Measurements from ENCODE around the gene QSOX2.

Gene QSOX2

DNA sequence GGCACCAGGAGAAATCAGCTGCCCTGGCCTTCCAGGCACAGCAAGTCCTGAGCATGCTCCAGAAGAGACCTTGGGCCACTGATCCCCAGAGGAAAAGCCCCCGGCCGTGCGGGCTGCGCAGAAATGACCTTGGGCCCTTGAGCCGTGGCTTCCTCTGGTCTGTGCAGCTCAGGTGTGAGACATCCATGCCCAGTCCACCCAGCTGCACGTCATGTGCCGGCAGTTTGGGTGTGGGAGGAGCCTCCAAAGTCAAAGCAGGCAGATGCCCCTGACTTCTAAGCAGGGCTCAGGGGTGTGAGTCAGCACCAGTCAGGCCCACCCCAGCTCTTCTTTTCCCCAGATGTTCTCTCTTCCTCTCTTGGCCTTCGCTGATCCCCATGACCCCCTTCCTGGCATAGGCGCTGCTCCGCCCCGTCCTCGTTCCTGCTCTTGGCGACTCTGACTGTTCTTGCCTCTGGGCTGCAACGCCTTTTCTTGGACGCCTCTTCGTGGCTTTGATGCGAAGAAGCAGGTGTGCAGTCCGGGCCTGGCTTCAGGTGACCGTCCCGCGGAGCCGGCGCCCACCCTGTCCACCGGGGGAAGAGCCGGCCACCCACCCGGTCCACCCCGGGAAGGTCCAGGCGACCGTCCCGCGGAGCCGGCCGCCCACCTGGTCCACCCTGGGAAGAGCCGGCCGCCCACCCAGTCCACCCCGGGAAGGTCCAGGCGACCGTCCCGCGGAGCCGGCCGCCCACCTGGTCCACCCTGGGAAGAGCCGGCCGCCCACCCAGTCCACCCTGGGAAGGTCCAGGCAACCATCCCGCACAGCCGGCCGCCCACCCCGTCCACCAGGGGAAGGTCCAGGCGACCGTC, 5.9 kb upstream of the QSOX2 start:
- no peak for DNase-seq (ENCODE audit: low spot score)

- DNase-seq (ENCODE audit: low spot score), result no peak
Observed at GRCh38 chr9:136250676-136251075, 5.1 kb upstream of the QSOX2 start.

- no peak for DNase-seq (ENCODE audit: low spot score)
Observed at GRCh38 chr9:136249877-136250559, 4.4 kb upstream of the QSOX2 start.

GRCh38 chr9:136248951-136249876, 3.6 kb upstream of the QSOX2 start:
- no peak for DNase-seq (ENCODE audit: low spot score)

DNA sequence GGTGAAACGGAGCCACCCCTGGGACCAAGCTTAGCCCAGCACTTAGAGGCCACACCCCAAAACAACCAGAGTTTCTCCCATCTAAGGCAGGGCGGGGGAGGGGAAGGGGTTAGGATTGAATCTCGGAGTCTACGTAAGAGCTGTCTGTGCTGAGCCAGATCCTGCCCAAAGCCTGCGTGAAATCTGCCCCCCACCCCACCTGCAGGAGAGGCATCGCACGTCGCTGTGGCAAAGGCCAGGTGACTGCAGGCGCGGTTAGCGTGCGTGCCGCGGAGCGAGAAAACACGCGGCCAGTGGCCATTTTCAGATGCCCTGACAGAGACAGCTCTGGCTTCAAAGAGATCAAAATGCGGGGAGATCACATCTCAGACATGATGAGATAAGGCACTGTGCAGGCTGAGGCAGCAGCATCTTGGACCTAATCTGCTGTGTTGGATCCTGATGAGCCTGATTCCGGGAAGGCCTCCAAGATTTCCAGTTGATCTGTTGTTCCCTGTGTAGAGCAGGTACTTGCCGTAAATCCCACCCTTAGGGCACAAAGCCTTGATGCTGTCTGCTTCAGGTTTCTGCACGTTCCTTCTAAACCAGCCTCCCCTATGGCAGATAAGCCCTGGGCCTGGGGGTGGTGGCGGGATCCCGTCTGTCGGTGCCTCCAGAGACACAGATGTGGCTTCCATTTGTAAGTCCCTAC, 2.5 kb upstream of the QSOX2 start:
- DNase-seq (ENCODE audit: low spot score), result no peak

DNA sequence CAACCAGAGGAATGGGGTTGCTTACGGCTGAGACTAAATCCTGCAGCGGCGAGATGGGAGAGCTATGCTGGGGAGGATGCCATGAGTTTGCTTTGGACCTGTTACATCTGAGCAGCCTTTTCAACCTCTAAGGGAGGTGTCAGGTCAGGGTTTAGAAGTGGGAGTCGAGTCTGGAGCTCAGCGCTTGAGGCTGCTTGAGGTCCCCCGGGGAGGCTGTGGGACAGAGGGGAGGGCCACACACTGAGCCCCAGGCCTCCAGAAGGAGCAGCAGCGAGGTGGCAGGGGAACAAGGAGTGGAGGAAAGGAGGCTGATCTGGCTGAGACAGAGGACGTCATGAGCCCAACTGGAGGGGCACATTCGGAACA, 1.9 kb upstream of the QSOX2 start:
- DNase-seq (ENCODE audit: low spot score), result no peak

DNA sequence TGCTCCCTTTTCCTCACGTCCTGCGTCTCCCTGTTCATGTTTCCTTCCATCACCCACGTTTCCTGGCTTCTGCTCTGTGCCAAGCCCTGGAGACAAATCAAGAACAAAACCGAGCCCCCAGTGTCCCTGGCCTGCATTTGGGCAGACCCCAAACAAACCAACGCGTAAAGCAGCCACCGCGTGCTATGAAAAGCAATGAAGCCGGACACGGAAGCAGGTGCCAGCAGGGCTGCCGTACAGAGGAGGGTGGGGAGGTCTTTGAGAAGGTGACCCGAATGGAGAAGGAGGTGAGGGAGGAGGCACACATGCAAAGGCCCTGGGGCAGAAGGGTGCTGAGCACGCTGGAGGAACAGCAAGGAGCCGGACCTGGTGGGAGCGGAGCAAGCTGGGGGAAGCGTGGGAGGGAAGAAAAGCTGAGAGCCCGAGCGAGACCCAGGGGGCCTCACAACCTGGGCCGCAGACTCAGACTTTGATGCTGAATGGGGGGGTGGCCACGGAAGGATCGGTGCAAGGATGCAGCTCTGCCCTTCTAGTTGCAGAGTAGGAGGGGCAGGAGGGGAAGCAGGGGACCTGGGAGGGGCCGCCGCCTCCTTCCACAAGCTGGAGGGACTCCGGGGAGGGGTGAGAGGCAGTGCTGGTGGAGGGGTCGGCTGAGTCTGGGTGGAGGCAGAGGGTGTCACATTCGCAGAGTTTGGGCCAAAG, 1.4 kb upstream of the QSOX2 start:
- DNase-seq (ENCODE audit: low spot score), result no peak

DNA sequence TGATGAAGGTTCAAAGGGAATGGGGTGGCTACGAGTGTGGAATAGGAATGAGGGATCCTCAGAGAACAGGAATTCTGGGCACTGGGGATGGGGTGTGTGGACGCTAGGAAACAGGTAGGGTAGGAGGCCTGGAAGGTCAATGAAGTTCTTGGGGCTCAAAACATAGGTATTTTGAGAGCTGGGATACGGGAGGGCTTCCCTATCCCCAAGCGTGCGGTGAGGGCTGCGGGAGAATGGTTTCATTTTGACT, 718 bp downstream of the QSOX2 start:
- no peak for DNase-seq (ENCODE audit: low spot score)

DNA sequence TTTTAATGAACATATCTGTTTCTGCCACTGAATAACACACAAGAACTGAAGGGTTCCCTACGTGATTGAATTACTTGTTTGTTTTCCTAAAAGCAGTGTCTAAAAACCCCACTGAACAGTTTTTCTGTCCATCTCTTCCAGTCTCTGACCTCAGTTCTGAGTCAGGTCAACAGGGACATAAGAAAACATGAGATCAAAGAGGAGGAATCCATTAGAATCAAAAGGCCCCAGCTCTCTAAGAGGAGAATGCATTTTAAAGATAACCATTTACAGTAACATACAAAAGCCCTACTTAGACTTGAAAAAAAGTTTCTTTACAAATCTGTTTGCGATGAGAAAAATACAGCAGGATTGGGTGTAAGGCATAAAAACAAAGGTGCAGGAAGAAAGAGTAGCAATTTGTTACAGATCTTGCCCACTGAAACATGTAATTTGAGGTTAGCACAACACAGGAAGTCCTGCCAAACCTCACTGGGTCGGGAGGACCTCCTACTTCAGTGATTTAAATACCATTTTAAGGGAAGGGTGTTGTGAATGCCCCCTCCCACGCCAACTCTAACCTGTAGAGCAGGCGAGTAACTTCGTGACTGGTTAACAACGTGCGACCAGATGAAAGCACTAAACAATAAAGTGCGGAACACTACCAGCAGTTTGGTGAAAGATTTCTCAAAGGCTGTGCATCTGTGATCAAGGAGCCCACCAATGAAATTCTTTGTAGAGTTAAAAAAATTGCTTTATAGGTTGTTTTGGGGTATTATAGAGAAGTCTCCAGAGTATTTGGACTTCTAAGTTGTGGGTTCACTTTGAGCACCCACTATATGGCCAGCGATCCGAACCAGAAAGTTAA, 1.3 kb downstream of the QSOX2 start:
- DNase-seq (ENCODE audit: low spot score), result no peak

DNA sequence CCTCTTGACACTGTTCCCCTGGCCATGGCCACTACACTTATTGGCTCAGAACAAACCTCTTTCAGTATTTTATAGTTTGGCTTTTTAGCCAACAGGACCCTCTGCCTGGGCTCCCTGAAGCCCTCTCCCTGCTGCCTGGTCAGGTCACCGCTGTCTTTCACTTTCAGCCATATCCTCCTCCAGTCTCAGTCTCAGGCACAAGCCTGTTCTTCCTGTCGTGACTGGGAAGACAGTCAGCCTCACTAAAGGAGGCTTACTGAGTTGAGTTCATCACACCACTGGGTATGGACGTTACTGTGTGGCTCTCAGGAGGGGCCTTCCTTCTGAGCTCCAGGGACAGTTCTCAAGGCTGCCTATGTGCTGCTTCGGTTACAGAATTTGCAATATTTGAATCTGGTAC, 2.0 kb downstream of the QSOX2 start:
- DNase-seq (ENCODE audit: low spot score), result no peak

GRCh38 chr9:136242918-136243525, 2.6 kb downstream of the QSOX2 start:
- no peak for DNase-seq (ENCODE audit: low spot score)

- no peak for DNase-seq (ENCODE audit: low spot score)
Observed at GRCh38 chr9:136242248-136242647, 3.4 kb downstream of the QSOX2 start.

DNA sequence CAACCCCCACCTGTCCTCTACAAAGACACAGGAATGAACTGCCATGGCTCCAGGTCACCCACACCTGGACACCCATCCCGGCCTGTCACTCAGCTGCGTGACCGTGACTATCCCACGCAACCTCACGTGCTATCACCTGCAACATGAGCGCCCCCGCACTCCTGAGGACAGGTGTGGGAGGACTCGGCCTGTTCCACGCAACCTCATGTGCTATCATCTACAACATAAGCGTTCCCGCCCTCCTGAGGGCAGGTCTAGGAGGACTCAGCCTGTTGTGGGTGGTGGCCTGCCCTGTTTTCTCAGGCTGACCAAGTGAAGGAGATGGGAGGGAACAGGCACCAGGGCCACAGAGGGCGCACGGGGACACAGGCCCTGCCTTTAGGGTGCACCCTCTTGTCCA, 4.1 kb downstream of the QSOX2 start:
- DNase-seq (ENCODE audit: low spot score), result no peak

GRCh38 chr9:136240941-136241340, 4.7 kb downstream of the QSOX2 start:
- DNase-seq (ENCODE audit: low spot score), result no peak

DNA sequence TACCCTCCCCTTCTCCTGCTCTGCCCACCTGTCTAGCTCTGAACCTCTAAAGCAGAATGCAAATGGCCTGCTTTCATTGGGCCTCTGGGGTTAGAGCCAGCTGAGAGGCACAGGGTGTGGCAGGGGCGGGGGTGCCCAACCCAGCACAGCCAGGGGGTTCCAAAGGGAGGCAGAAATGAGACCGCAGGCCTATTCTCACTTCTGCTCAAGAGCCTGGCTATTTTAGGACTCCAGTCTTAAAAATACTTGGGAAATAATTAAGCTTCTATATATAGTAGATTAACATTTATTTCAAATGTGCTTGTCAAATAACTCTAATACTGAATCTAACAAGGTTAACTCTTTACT, 5.7 kb downstream of the QSOX2 start:
- DNase-seq (ENCODE audit: low spot score), result no peak

GRCh38 chr9:136239135-136239982, 6.3 kb downstream of the QSOX2 start:
- peak; percentile 28 for DNase-seq (ENCODE audit: low spot score)

GRCh38 chr9:136238342-136238732, 7.3 kb downstream of the QSOX2 start:
- no peak for DNase-seq (ENCODE audit: low spot score)

- DNase-seq (ENCODE audit: low spot score), result no peak
Observed at GRCh38 chr9:136237486-136238341, 7.9 kb downstream of the QSOX2 start.
